HCT116 (cell line): Measurements from ENCODE around the gene CPED1. TPM values are rescaled to one million over a fixed set of nuclear protein-coding genes. Genes with fewer than 3 reads are reported as not detected.

Experiments
- ATAC-seq: fragments of 200-7000 bp; cut with Tn5 transposase; 2 replicates; pipeline ENCODE4 v1.9.1; 2020; ENCODE audit warnings: mild to moderate bottlenecking, moderate library complexity
- BruUV-seq: library from RNA; stranded (reverse); fragments of 400-500 nt; replicated peaks from 2 replicates; lab custom pipeline; 2021; lab: Mats Ljungman, UMichigan
- CTCF ChIA-PET: fragments of 300-600 bp; sonication (Branson Sonifier 250); formaldehyde crosslinking; loops from one replicate; lab custom pipeline; 2021; ENCODE audit warnings: antibody characterized with exemption; lab: Charles Lee
- POLR2A ChIA-PET: fragments of 300-600, 350-600 bp; sonication (Branson Sonifier 250); formaldehyde crosslinking; loops from one replicate; lab custom pipeline; 2021; ENCODE audit warnings: antibody characterized with exemption; lab: Charles Lee
- RAD21 ChIA-PET, 2 experiments: fragments of 300-600 bp; sonication (Branson Sonifier 250); formaldehyde crosslinking; loops; one replicate each; lab custom pipeline; 2023; ENCODE audit warnings: low total read pairs in 2 of 2; ENCODE audit not compliant: uncharacterized antibody in 2 of 2, unreplicated experiment in 2 of 2, low non-redundant PET in 1 of 2; lab: Charles Lee
- DNase-seq: peaks from one replicate; pipeline ENCODE4 v3.0.0-alpha.2; 2010; ENCODE audit warnings: low read depth, low spot score
- H2AFZ ChIP-seq: fragments of 200-600 bp; shearing (Covaris generic), sonication (generic); 2 replicates; pipeline ENCODE4 v1.6.1; 2017; ENCODE audit warnings: low read depth, mixed run types, mixed read lengths, antibody characterized with exemption, low read length; ENCODE audit not compliant: poor library complexity, severe bottlenecking
- H3K27ac ChIP-seq: 2 replicates; pipeline ENCODE4 v1.5.1; 2012; ENCODE audit warnings: low read depth, low read length
- H3K27me3 ChIP-seq: fragments of 200-600 bp; sonication (generic); 2 replicates; pipeline ENCODE4 v1.6.1; 2016; ENCODE audit warnings: mixed run types, low read length, mixed read lengths; ENCODE audit not compliant: insufficient read depth
- H3K36me3 ChIP-seq, 2 experiments: fragments of 200-500 bp in 1 of 2; fragments of 200-600 bp in 1 of 2; sonication (Bioruptor generic) in 1 of 2; sonication (generic) in 1 of 2; 2 replicates each; pipeline versions ENCODE4 v1.5.1 to v1.6.1; 2014 to 2016; ENCODE audit warnings: low read length in 2 of 2, inconsistent platforms in 1 of 2, mixed read lengths in 1 of 2, mixed run types in 1 of 2; ENCODE audit not compliant: insufficient read depth in 2 of 2, control insufficient read depth in 1 of 2
- H3K4me1 ChIP-seq, 2 experiments: fragments of 200-600 bp in 1 of 2; sonication (generic) in 1 of 2; 2 replicates each; pipeline versions ENCODE4 v1.5.1 to v1.6.1; 2012 to 2017; ENCODE audit warnings: low read length in 2 of 2, inconsistent platforms in 1 of 2, mild to moderate bottlenecking in 1 of 2, mixed read lengths in 1 of 2, mixed run types in 1 of 2, moderate library complexity in 1 of 2; ENCODE audit not compliant: insufficient read depth in 2 of 2, control insufficient read depth in 1 of 2
- H3K4me2 ChIP-seq: fragments of 200-600 bp; sonication (generic); 2 replicates; pipeline ENCODE4 v1.6.1; 2017; ENCODE audit warnings: mixed run types, low read length, mixed read lengths
- H3K4me3 ChIP-seq, 2 experiments: fragments of 200-600 bp in 1 of 2; sonication (generic) in 1 of 2; replicated peaks in 1 of 2; 2 replicates each; pipeline ENCODE4 v1.5.1; 2011 to 2016; ENCODE audit warnings: low read length in 2 of 2, control low read depth in 1 of 2, low read depth in 1 of 2, mild to moderate bottlenecking in 1 of 2, mixed read lengths in 1 of 2, mixed run types in 1 of 2
- H3K79me2 ChIP-seq: fragments of 200-600 bp; sonication (generic); 2 replicates; pipeline ENCODE4 v1.6.1; 2017; ENCODE audit warnings: mild to moderate bottlenecking, mixed run types, low read length, moderate library complexity, mixed read lengths; ENCODE audit not compliant: insufficient read depth
- H3K9ac ChIP-seq: fragments of 200-600 bp; sonication (generic); 2 replicates; pipeline ENCODE4 v1.6.1; 2016; ENCODE audit warnings: low read length, mixed read lengths
- H3K9me2 ChIP-seq: fragments of 200-600 bp; sonication (generic), shearing (Covaris generic); 2 replicates; pipeline ENCODE4 v1.6.1; 2017; ENCODE audit warnings: mixed run types, mild to moderate bottlenecking, moderate library complexity; ENCODE audit not compliant: insufficient read depth
- H3K9me3 ChIP-seq, 2 experiments: fragments of 200-500 bp in 1 of 2; fragments of 200-600 bp in 1 of 2; sonication (Bioruptor generic) in 1 of 2; sonication (generic) in 1 of 2; 2 replicates each; pipeline ENCODE4 v1.6.1; 2014 to 2017; ENCODE audit warnings: low read length in 2 of 2, mixed read lengths in 2 of 2, inconsistent platforms in 1 of 2, low read depth in 1 of 2, mild to moderate bottlenecking in 1 of 2, mixed run types in 1 of 2, moderate library complexity in 1 of 2; ENCODE audit not compliant: control insufficient read depth in 1 of 2, insufficient read depth in 1 of 2
- H4K20me1 ChIP-seq: fragments of 200-600 bp; sonication (generic), shearing (Covaris generic); 2 replicates; pipeline ENCODE4 v1.6.1; 2017; ENCODE audit warnings: mixed run types, mild to moderate bottlenecking, moderate library complexity; ENCODE audit not compliant: insufficient read depth
- EGR1 ChIP-seq: IDR thresholded peaks from 2 replicates; pipeline ENCODE4 v1.6.1; 2012; ENCODE audit warnings: low read depth
- EZH2 ChIP-seq: fragments of 200-600 bp; sonication (generic); IDR thresholded peaks from 2 replicates; pipeline ENCODE4 v1.6.1; 2017; ENCODE audit warnings: antibody characterized with exemption, mixed run types
- JUND ChIP-seq: IDR thresholded peaks from 2 replicates; pipeline ENCODE4 v1.6.1; 2012
- SP1 ChIP-seq: IDR thresholded peaks from 2 replicates; pipeline ENCODE4 v1.6.1; 2012; ENCODE audit warnings: low read depth
- SRF ChIP-seq: IDR thresholded peaks from 2 replicates; pipeline ENCODE4 v1.6.1; 2012; ENCODE audit warnings: low read depth
- TCF7L2 ChIP-seq: IDR thresholded peaks from 2 replicates; pipeline ENCODE4 v1.7.0; 2011; ENCODE audit warnings: borderline replicate concordance, inconsistent platforms; ENCODE audit not compliant: insufficient read depth, insufficient read length; ENCODE audit errors: extremely low read depth
- ZFX ChIP-seq: fragments of 450-650 bp; IDR thresholded peaks from 2 replicates; pipeline ENCODE4 v1.6.1; 2017
- ZNF274 ChIP-seq: fragments of 200-500 bp; sonication (Bioruptor generic); IDR thresholded peaks from 2 replicates; pipeline ENCODE4 v1.6.1; 2014; ENCODE audit warnings: mild to moderate bottlenecking, low read depth, low read length, inconsistent platforms
- intact Hi-C: fragments of 100-400 bp; cut with micrococcal nuclease; formaldehyde crosslinking; loops from 2 replicates; pipeline ENCODE4 v1.10.0; 2022
- total RNA-seq: library from RNA; stranded (reverse); gene quantifications from one replicate; pipeline ENCODE4 v1.2.1, GENCODE V29; 2021; ENCODE audit not compliant: unreplicated experiment
- TF ChIP-seq, protein P1 (sequence below), 3 experiments: fragments of 200-600 bp in 1 of 3; sonication (generic) in 1 of 3; IDR thresholded peaks in 2 of 3; conservative IDR thresholded peaks in 1 of 3; 2 replicates each; pipeline ENCODE4 v1.5.1; 2012 to 2017; ENCODE audit warnings: low read depth in 2 of 3, low read length in 2 of 3, antibody characterized with exemption in 1 of 3, borderline replicate concordance in 1 of 3, control low read depth in 1 of 3, mild to moderate bottlenecking in 1 of 3, mixed read lengths in 1 of 3, mixed run types in 1 of 3, moderate library complexity in 1 of 3; ENCODE audit not compliant: insufficient read depth in 1 of 3

CPED1 gene
- total RNA-seq, 1 experiment from 2014 or later: 1.2 TPM

DNA sequence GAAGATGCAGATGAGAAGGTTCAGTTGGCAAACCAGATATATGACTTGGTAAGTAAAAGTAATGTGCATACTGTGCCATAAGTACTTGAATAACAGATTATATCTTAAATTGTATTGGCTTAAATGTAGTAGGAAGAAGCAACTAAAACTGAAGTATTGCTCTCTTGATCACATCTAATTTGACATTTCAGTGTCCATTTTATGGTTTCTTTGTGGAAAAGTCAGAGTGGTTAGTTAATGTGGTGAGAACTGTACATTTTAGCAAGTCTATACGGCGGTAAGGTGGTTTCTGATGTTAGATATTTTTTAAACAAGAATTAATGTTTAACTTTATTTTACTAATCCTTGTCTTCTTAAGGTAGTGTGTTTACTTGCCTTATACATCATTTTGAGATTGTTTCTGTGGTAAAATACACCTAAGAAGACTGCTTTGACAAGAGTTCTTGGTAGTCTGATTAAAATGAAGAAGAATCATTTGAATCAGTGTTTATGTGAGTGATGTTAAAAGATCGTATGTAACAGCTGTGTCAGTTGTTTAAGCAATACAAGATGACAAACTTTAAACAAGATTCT, 32.8 kb upstream of the CPED1 start:
- no peak overlapping the region for H3K4me2 ChIP-seq
- no peak overlapping the region for H3K27ac ChIP-seq
- BruUV-seq: no TSS peak
- no peak overlapping the region for H3K4me3 ChIP-seq
- peaks cover 3 to 7% of the 10 kb centered on the region in 2 experiments; a peak in 2 of 4 replicates for H3K4me1 ChIP-seq
- H2AFZ ChIP-seq: no peak overlapping the region
- H4K20me1 ChIP-seq: no peaks in the 10 kb centered on the region
- ChIA-PET CTCF (no interaction called here), RAD21 (no interaction called here)
- no peak overlapping the region for H3K9ac ChIP-seq
- intact Hi-C loops: no loop called here
- peaks cover 11 to 15% of the 10 kb centered on the region in 2 experiments; a peak in 2 of 4 replicates for H3K36me3 ChIP-seq
- no peak for DNase-seq
- H3K9me2 ChIP-seq: no peaks in the 10 kb centered on the region
- no peaks in the 10 kb centered on the region for H3K27me3 ChIP-seq
- no peaks in the 10 kb centered on the region for H3K9me3 ChIP-seq
- peaks cover 23% of the 10 kb centered on the region for H3K79me2 ChIP-seq
- TF ChIP-seq JUND (no peak), EZH2 (no peak), SP1 (no peak), TCF7L2 (no peak), EGR1 (no peak), ZFX (no peak), SRF (no peak), ZNF274 (no peak)
- TF ChIP-seq, protein P1, sequence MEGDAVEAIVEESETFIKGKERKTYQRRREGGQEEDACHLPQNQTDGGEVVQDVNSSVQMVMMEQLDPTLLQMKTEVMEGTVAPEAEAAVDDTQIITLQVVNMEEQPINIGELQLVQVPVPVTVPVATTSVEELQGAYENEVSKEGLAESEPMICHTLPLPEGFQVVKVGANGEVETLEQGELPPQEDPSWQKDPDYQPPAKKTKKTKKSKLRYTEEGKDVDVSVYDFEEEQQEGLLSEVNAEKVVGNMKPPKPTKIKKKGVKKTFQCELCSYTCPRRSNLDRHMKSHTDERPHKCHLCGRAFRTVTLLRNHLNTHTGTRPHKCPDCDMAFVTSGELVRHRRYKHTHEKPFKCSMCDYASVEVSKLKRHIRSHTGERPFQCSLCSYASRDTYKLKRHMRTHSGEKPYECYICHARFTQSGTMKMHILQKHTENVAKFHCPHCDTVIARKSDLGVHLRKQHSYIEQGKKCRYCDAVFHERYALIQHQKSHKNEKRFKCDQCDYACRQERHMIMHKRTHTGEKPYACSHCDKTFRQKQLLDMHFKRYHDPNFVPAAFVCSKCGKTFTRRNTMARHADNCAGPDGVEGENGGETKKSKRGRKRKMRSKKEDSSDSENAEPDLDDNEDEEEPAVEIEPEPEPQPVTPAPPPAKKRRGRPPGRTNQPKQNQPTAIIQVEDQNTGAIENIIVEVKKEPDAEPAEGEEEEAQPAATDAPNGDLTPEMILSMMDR (IDR thresholded peaks at IDR 0.05 in 2 of 3, conservative IDR thresholded peaks at IDR 0.05 in 1 of 3; ENCODE audit: borderline replicate concordance in 1 of 3, insufficient read depth in 1 of 3, low read depth in 2 of 3, low read length in 2 of 3): no peak
- TF ChIP-seq, all 23 proteins: peak for 0
- no peak for ATAC-seq
- POLR2A ChIA-PET: no interaction called here
